GM15510 (cell line): ENCODE results near the gene SMIM41.

Source experiments
- POLR2A ChIP-seq: IDR thresholded peaks from 3 replicates; pipeline ENCODE4 v1.6.1; 2011; ENCODE audit warnings: borderline replicate concordance; ENCODE audit not compliant: insufficient read length; ENCODE audit errors: extremely low read depth

Gene SMIM41

GRCh38 chr12:52151837-52152783 lies 72.6 kb downstream of the SMIM41 start:
- TF ChIP-seq POLR2A: no peak

DNA sequence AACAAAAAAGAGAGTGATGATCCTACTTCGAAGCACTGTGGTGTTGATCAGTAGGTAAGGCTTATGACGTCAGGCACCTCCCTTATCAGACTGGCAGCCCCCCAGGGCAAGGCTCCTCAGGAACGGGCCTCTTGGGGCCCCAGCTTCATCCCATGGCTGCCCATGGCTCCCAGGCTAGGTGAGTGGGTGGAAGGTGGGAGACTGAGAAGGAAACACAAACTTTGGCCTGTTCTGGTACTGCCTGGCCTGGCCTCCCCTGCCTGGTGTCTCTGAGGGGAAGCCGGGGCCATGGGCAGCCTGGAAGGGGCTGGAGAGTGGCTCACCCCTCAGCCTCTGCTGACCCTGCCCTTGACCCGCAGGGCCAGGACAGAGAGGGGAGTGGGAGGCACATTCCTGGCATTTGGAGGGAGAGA lies 73.4 kb downstream of the SMIM41 start:
- no peak for TF ChIP-seq POLR2A

GRCh38 chr12:52155048-52155868 lies 75.8 kb downstream of the SMIM41 start:
- TF ChIP-seq POLR2A: no peak

DNA sequence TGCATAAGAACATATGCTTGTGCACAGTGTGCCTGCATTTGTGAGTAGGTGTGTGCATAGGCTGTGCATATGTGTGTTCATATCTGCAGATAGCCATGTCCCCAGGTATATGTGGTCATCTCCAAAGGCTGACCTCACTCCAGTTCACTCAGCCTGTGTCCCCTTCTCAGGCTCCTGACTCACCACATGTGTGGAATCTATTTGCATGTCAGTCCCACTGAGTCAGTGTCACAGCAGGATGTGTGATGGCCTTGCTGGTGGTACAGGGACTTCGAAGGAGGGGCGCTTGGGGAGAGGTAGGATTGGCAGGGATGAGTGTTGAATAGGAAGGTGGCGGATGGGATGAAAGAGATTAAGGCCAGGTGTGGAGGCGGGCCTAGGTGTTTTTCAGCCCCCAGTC lies 76.8 kb downstream of the SMIM41 start:
- no peak for TF ChIP-seq POLR2A

DNA sequence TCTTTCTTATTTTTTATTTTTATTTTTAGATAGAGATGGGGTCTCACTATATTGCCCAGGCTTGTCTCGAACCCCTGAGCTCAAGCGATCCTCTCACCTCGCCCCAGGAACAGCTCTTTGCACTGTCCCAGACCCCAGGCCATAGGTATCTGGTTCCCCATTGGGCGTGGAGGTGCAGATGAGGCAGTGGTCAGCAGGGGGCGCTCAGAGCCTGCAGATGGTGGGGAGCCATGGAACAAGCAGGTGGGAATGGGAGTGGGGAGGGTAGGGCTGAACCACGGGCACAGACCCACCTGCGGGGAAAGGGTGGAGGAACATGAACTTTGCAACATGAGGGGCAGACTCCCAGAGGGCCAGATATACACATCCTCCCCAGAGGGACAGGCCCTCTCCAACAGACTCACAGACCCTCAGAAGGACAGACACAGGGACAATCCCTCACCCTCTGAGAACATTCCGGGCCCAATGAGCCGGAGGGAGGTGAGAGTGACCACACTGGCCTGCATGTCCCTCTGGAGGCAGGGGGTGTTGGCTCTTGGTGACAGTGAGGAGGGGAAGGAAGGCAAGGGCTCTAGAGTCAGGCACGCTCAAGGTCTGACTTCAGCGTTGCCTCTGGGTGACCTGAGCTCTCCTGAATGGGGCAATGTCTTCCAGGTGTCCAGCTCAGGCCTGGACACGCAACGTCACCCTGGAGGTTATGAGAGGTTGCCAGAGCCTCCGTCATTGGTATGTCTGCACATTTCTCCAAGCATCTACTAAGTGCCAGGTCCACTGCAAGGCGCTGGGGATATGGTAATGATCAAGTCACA lies 77.5 kb downstream of the SMIM41 start:
- TF ChIP-seq POLR2A: no peak

- TF ChIP-seq POLR2A: no peak
Measured at GRCh38 chr12:52157566-52158150, 78.2 kb downstream of the SMIM41 start.
